IgD-negative memory B cell (primary cell): Measurements from ENCODE around the gene SCN4A. TPM values are rescaled to one million over a fixed set of nuclear protein-coding genes. Genes with fewer than 3 reads are reported as not detected.
"Not testable (repeated sequence)": the region's sequence is repeated elsewhere in the genome, so short reads cannot be mapped to it uniquely, and the experiment has no call there.

Source experiments
- H3K27ac Mint-ChIP-seq, 3 donors: one replicate each; pipeline ENCODE4 v1.8.0; 2020 to 2022; ENCODE audit warnings: mild to moderate bottlenecking in 3 of 3, mixed read lengths in 3 of 3, moderate library complexity in 1 of 3
- H3K27me3 Mint-ChIP-seq: one replicate; pipeline ENCODE4 v1.8.0; 2021; ENCODE audit warnings: mixed read lengths
- H3K36me3 Mint-ChIP-seq: one replicate; pipeline ENCODE4 v1.8.0; 2020; ENCODE audit warnings: mild to moderate bottlenecking, mixed read lengths
- H3K4me1 Mint-ChIP-seq, 3 donors: one replicate each; pipeline ENCODE4 v1.8.0; 2020 to 2022; ENCODE audit warnings: mixed read lengths in 3 of 3, mild to moderate bottlenecking in 1 of 3
- H3K4me3 Mint-ChIP-seq, 4 donors: one replicate each; pipeline ENCODE4 v1.8.0; 2020 to 2022; ENCODE audit warnings: mild to moderate bottlenecking in 4 of 4, mixed read lengths in 4 of 4, moderate library complexity in 3 of 4
- H3K9me3 Mint-ChIP-seq, 3 donors: one replicate each; pipeline ENCODE4 v1.8.0; 2020 to 2021; ENCODE audit warnings: mixed read lengths in 3 of 3, mild to moderate bottlenecking in 1 of 3
- polyA plus RNA-seq: library from polyadenylated mRNA; unstranded; fragments of 300-500 nt; fragmentation: Illumina TruSeq; gene quantifications from one replicate; pipeline ENCODE4 v1.2.3, GENCODE V29; 2021

Gene SCN4A
- polyA plus RNA-seq, 1 donor from 2014 or later, result 0.10 TPM

DNA sequence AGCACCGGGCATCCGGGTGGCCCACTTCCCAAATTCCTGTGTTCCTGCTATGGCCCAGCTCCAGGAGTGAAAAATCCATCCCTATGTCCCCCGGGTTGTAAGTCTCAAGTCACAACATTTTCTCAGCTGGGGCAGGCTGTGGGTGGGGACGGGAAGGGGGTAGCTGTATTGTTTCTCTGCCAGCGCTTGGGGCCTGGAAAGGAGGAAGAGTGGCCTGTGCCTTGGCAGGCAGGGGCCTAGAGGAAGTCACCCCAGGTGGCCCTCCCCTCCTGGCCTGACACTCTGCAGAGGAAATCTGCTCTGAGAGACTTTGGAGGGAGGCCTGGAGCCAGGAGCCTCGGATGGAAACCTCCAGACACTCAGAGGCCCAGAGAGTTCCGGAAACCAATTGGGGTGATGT is 10.6 kb upstream of the SCN4A start:
- Mint-ChIP-seq H3K4me1 (peaks cover 0 to 5% (median 2%) of the 10 kb centered on the region in 3 donors), H3K27ac (no peak overlapping the region), H3K4me3 (no peak overlapping the region), H3K9me3 (peaks cover 9 to 12% (median 10%) of the 10 kb centered on the region in 3 donors), H3K27me3 (no peaks in the 10 kb centered on the region), H3K36me3 (peaks cover 2% of the 10 kb centered on the region)

DNA sequence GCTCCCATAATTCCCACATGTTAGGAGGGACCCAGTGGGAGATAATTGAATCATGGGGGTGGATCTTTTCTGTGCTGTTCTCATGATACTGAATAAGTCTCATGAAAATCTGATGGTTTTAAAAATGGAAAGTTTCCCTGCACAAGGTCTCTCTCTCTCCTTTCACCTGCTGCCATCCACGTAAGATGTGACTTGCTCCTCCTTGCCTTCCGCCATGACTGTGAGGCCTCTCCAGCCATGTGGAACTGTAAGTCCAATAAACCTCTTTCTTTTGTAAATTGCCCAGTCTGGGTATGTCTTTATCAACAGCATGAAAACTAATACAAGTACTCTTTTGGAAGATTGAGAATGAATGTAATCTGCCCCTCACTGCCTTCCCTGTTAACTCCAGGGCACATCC is 9.9 kb upstream of the SCN4A start:
- not testable (repeated sequence) for H3K36me3 Mint-ChIP-seq, H3K4me3 Mint-ChIP-seq, H3K4me1 Mint-ChIP-seq, H3K27me3 Mint-ChIP-seq, H3K27ac Mint-ChIP-seq
- H3K9me3 Mint-ChIP-seq, result peaks cover 9 to 12% (median 10%) of the 10 kb centered on the region in 3 donors

DNA sequence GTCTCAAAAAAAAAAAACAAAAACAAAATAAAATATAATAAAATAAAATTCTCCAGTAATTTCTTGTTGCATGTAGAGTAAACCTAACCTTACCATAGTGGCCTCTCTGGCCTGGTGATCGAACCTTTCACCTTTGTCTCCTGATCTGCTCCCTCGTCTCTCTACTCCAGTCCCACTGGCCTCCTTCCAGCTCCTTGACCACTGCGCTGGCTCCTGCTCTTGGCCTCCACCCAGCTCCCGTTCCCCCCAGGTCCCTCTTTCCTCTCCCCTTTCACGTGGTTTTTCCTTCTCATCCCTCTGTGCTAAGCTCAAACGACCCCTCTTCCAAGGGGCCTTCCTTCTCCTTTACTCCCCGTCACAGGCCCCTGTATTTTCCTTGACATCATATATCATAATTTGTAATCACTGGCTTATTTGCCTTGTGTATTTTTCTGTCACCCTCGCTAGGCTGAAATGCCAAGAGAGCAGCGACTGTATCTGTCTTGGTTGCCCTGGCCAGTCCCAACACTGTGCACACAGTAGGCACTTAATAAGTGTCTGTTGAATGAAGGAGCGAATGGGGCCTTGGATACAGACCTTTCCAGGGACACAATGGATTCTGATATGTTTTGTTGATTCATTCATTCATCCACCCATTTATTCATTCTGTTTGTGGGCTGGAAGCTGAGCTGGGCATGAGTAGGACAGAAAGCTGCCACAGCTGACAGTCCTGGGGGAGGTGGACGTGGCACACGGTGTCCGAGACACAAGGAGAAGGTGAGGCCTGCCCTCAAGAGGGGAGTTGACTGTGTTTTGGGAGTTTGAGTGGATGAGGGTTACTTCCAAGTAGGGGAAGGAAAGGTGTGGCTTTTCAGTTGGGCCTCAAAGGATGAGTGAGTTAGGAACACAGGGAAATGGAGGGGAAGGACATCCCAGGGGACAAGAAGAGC is 5.8 kb upstream of the SCN4A start:
- Mint-ChIP-seq H3K4me1 (peaks cover 0 to 3% (median 0%) of the 10 kb centered on the region in 3 donors), H3K9me3 (peaks cover 9 to 12% (median 10%) of the 10 kb centered on the region in 3 donors), H3K27me3 (peaks cover 2% of the 10 kb centered on the region), H3K36me3 (peaks cover 4% of the 10 kb centered on the region), H3K4me3 (no peak overlapping the region), H3K27ac (no peak overlapping the region)

DNA sequence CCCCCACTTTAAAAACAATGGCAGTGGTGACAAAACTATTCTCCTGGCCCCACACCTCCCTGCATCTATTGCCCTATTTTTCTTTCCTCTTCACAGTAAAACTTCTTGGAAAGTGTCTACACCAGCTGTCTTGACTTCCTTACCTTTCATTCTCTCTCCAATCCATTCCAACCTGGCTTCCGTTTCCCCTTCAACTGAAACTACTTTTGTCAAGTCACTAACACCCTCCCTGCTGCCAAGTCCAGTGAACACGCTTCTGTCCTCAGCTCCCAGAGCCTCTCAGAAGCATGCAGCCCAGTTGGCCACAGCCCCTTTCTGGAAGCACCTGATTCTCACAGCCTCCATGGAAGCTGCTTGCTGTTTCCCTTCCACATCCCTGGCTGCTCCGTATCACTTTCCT is 4.0 kb upstream of the SCN4A start:
- Mint-ChIP-seq H3K36me3 (peaks cover 2% of the 10 kb centered on the region), H3K27ac (no peak overlapping the region), H3K27me3 (peaks cover 2% of the 10 kb centered on the region), H3K9me3 (peaks cover under 1 to 3% (median under 1%) of the 10 kb centered on the region in 3 donors), H3K4me1 (peaks cover 0 to 3% (median 0%) of the 10 kb centered on the region in 3 donors), H3K4me3 (no peak overlapping the region)

DNA sequence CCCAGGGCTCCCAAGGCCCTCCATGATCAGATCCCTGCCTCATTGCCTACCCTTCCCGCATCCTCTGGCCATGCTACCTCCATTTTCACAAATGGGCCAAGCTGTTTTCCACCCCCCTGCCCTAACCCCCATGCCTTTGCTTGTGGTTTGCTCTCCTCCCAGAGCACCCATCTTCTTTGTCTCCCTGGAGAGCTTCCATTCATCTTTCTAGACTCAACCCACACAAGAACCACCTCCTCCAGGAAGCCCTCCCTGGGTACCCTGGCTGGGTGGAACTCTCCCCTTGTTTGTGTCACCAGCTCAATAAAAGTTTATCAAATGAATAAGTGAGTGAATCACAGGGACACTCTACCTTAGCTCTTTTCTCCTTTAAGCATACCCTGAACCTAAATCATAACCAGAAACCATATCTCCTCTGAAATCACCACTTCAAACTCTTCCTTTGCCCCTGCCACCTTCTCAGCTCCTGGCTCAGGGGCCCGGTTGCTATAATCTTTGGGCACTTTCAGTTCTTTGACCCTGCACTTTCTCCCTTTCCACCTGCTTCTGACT is 2.9 kb upstream of the SCN4A start:
- H3K27me3 Mint-ChIP-seq, result peaks cover 2% of the 10 kb centered on the region
- no peak overlapping the region for H3K27ac Mint-ChIP-seq
- peaks cover 2% of the 10 kb centered on the region for H3K36me3 Mint-ChIP-seq
- peaks cover 0 to 1% (median 0%) of the 10 kb centered on the region in 3 donors for H3K9me3 Mint-ChIP-seq
- H3K4me3 Mint-ChIP-seq, result no peak overlapping the region
- H3K4me1 Mint-ChIP-seq, result peaks cover 0 to 3% (median 0%) of the 10 kb centered on the region in 3 donors

DNA sequence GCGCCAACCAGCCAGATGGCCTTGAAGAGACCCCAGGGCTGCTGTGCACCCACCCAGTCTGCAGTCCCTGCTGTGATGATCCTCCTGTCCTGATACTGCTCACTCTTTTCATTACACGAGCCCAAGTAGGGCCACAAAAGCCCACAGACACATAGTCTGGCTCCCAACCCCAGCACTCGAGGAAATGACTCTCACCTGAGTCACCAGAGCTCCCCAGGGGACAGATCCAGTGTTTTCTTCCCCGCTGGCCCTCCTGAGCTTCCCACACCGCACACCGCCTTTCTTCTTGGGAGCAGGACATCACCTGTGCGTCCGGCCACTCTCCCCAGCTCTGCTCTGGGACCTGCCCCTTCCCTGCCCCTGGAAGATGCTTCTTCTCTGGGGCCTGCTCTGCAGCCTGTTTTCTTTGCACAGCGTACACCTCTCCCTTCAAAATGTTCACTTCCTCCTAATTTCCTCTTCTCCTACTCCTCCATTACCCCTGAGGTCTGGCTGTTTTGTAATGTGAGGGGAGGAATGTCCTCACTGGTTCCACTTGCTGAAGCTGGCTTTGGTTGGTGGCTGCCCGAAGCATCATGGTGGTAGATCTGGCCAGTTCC is 2.0 kb upstream of the SCN4A start:
- Mint-ChIP-seq H3K27me3 (peaks cover 2% of the 10 kb centered on the region), H3K9me3 (peaks cover 0 to 1% (median 0%) of the 10 kb centered on the region in 3 donors), H3K4me3 (no peak overlapping the region), H3K36me3 (peaks cover 6% of the 10 kb centered on the region), H3K27ac (no peak overlapping the region), H3K4me1 (peaks cover 0 to 3% (median 0%) of the 10 kb centered on the region in 3 donors)

DNA sequence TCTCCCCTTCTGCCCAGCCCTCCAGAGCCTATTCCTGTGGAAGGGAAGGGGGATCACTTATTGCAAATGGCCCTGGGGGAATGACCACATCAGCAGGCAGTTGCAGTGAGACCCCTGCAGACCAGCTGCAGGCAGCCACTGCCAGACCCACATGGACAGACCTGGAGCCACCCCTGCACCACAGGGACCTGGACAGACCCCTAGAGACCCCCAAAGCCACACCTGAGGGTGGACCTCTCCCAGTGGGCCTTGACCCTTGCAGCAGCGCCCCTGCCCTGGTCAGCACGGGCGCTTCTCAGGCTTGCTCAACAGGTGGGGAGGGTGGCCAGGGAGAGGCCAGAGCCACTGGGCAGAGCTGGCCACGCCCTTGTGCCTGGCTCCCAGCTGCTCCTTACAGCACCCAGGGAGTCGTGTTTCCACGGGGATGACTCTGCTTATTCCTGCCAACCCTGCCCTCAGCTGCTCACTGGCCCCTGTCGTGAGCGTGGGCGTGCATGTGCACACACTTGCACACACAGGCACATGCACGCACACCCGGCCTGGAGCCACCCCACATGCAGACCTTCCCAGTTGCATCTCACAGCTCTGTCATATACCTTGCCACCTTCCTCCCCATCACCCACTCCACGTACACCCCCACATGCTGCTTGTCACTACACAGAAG is 1.3 kb upstream of the SCN4A start:
- Mint-ChIP-seq H3K9me3 (no peaks in the 10 kb centered on the region), H3K36me3 (peaks cover 6% of the 10 kb centered on the region), H3K27me3 (peaks cover 2% of the 10 kb centered on the region), H3K4me1 (peaks cover 0 to 3% (median 0%) of the 10 kb centered on the region in 3 donors), H3K27ac (no peak overlapping the region), H3K4me3 (no peak overlapping the region)

DNA sequence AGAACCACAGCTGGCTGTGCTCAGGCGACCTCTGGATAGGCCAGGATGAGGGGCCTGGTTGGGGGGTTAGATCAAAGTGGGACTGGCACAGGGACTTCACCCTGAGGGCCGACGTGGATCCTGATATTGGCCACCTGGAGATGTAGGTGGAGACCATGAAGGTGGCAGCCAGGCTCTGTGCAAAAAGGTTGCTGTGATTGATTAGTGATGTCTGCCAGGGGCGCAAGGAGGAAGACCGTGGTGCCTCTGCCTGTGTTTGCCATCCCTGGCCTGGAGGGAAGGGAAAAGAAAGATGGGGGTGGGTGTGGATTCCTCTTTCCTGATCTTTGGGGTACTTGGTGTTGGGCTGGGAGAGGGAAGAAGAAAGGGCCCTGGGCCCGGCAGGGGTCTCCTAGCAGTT is 529 bp upstream of the SCN4A start:
- H3K4me3 Mint-ChIP-seq, result no peak overlapping the region
- peaks cover 0 to 3% (median 0%) of the 10 kb centered on the region in 3 donors for H3K4me1 Mint-ChIP-seq
- peak overlapping the region in 1 of 3 donors; percentile 41 for H3K27ac Mint-ChIP-seq
- H3K9me3 Mint-ChIP-seq, result no peaks in the 10 kb centered on the region
- peaks cover 2% of the 10 kb centered on the region for H3K27me3 Mint-ChIP-seq
- H3K36me3 Mint-ChIP-seq, result peaks cover 6% of the 10 kb centered on the region

DNA sequence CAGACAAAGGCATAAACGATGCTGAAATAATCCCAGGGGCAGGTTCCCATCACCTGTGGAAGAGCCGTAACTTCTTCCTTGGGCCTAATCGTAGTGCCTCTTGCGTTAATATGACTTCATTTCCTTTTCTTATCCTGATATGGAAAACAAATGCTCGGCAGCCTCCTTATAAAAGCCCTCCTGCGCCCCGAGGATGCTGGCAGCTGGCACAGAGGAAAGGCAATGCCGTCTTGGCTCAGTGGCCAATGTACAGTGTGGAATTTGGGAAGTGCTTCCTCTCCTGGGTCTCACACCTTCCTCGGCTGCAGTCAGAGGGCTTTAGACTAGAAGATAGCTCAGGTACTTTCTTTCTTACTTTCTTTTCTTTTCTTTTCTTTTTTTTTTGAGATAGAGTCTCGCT is 3.4 kb downstream of the SCN4A start:
- Mint-ChIP-seq H3K4me1 (peaks cover 0 to 4% (median 4%) of the 10 kb centered on the region in 3 donors), H3K27ac (no peak overlapping the region), H3K36me3 (peaks cover 5% of the 10 kb centered on the region)

DNA sequence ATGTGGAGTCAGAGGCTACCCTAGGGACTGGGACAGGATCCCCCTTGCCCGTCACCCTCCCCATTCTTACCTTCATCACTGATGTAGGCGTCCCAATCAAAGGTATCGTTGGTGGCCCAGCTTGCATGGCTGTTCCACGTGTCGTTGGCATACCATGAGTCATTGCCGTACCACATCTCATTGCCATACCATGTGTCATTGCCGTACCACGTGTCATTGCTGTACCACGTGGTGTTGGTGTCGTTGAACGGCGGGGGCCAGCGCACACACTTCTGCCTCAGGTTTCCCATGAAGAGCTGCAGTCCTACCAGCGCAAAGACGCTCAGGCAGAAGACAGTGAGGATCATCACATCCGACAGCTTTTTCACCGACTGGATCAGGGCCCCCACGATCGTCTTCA is 4.8 kb downstream of the SCN4A start:
- Mint-ChIP-seq H3K9me3 (no peaks in the 10 kb centered on the region), H3K4me3 (no peak overlapping the region), H3K27me3 (no peaks in the 10 kb centered on the region), H3K4me1 (peaks cover 0 to 4% (median 4%) of the 10 kb centered on the region in 3 donors), H3K27ac (no peak overlapping the region), H3K36me3 (peaks cover 4% of the 10 kb centered on the region)

More for the DNA sequence above, 3.4 kb downstream of the SCN4A start:
- H3K9me3 Mint-ChIP-seq, result no peaks in the 10 kb centered on the region
- no peaks in the 10 kb centered on the region for H3K27me3 Mint-ChIP-seq
- no peak overlapping the region for H3K4me3 Mint-ChIP-seq

DNA sequence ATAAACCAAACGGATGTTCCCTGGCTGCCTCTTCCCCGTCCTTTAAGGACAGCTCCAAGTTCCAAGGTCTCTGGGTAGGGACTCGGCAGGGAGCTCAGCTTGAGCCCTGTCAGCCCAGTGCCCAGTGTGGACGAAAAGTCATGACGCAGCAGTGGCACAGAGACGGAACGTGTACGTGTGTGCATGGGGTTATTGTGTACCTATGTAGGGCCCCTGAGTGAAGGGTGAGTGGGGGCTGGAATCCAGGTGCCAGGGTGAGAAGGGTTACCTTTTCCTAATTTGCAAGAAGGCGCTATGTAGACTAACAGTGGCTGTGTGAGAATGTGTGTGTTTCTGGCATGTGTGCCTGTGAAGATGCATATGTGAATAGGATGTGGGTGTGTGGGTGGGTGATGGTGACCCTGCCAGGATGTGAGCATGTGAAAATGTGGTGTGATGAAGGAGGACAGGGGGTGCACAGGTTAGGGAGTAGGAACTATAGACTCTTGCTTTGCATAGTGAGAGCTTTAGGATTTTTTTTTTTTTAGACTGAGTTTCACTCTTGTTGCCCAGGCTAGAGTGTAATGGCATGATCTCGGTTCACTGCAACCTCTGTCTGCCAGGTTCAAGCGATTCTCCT is 6.0 kb downstream of the SCN4A start:
- Mint-ChIP-seq H3K4me3 (no peak overlapping the region), H3K27ac (peak overlapping the region in 1 of 3 donors; percentile 17), H3K36me3 (peaks cover 4% of the 10 kb centered on the region), H3K4me1 (peaks cover 0 to 8% (median 4%) of the 10 kb centered on the region in 3 donors), H3K9me3 (no peaks in the 10 kb centered on the region), H3K27me3 (no peaks in the 10 kb centered on the region)

DNA sequence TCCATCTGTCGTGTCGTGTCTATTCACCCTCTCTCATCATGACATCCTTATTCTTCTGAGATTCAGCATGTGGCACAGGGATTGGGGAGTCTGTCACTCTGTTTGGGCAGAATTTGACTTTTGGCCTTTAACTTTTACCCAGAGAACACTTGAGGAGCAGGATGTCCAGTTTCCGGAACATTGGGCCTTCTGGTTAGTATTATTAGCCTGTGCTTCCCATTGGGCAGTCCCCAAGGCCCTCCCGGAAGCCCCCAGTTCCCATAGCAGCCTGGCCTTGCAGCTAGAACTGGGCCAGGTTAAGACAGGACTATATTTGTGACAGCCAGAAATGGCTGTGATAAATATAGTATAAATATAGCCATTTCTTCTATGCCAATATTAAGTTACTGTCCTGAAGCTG is 9.6 kb downstream of the SCN4A start:
- H3K27ac Mint-ChIP-seq, result peak overlapping the region in 1 of 3 donors; percentile 36
- peaks cover 0 to 11% (median 4%) of the 10 kb centered on the region in 3 donors for H3K4me1 Mint-ChIP-seq

DNA sequence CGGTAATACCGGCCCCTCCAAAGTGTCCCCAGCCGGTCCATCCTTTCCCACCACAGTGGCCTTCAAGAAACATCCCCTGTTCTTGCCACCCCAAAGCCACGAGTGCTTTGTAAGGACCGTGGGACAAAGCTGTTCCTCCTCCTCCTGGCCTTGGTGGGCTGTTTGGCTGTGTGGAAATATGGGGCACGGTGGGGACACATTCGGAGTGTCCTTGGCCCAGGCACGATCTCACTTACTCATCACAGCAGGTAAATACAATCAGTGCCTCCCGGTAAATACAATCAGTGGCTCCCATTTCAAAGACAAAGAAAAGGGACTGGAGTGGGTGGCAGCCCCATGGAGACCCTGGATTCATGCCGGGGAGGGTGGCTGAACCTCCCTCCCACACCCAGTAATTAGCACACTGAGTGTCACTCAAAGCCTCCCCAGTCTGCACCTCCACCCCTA is 10.4 kb downstream of the SCN4A start:
- H3K27me3 Mint-ChIP-seq, result no peaks in the 10 kb centered on the region
- H3K9me3 Mint-ChIP-seq, result no peaks in the 10 kb centered on the region
- no peak overlapping the region for H3K27ac Mint-ChIP-seq
- H3K4me3 Mint-ChIP-seq, result peak overlapping the region in 1 of 4 donors; percentile 60
- H3K4me1 Mint-ChIP-seq, result peaks cover 0 to 12% (median 4%) of the 10 kb centered on the region in 3 donors
- H3K36me3 Mint-ChIP-seq, result no peaks in the 10 kb centered on the region

More for the DNA sequence above, 9.6 kb downstream of the SCN4A start:
- no peaks in the 10 kb centered on the region for H3K36me3 Mint-ChIP-seq
- no peaks in the 10 kb centered on the region for H3K27me3 Mint-ChIP-seq
- no peaks in the 10 kb centered on the region for H3K9me3 Mint-ChIP-seq
- H3K4me3 Mint-ChIP-seq, result no peak overlapping the region
